Activated T-cell treated with anti-CD3 and anti-CD28 coated beads for 24 hours (primary cell): ENCODE data around the gene ASB7.
A peak's percentile ranks its signal among the peaks of the same experiment; 100 is the strongest.

Source experiments
- DNase-seq: peaks from one replicate; pipeline ENCODE4 v3.0.0-alpha.2; 2020; ENCODE audit warnings: low read depth

The ASB7 gene

GRCh38 chr15:100597862-100598261 is 4.5 kb upstream of the ASB7 start:
- DNase-seq: no peak

- no peak for DNase-seq
Measured at GRCh38 chr15:100598655-100599054, 3.7 kb upstream of the ASB7 start.

DNA sequence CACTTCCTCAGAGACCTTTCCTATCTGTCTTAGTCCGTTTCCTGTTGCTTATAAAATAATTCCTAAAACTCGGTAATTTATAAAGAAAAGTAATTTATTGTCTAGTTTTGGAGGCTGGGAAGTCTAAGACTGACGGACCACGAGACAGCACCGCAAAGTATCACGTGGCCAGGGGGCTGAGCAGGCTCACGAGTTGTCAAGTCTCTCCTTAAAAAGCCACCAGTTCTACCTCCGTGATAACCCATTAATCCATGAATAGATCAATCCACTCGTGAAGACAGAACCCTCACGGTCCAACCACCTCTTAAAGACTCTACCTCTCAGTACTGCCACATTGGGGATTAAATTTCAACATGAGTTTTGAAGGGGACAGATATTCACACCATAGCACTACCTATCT is 1.2 kb upstream of the ASB7 start:
- no peak for DNase-seq

GRCh38 chr15:100601617-100602063 is 749 bp upstream of the ASB7 start:
- no peak for DNase-seq

- peak; percentile 30 for DNase-seq
Measured at GRCh38 chr15:100602823-100603393, 519 bp downstream of the ASB7 start.

DNA sequence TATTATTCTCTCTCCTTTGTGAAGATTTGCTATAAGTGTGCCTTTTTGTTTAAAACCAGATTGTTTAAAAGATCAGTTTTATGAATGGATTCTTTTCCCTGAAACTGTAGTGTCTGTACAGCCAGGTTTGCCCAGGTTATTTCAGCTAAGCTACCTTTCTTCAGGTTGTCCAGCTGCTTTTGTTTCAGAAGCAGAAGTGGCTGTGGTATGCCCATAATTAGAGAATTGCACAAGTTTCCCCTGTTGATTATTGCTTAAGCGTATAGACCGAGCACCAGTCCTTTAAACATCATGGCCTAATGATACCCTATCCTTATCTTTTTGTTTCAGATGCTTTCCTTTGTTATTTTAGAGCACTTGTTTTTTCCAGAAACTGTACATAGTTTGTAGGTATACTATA is 10.2 kb downstream of the ASB7 start:
- no peak for DNase-seq

- DNase-seq: no peak
Measured at GRCh38 chr15:100613208-100613607, 10.8 kb downstream of the ASB7 start.

DNA sequence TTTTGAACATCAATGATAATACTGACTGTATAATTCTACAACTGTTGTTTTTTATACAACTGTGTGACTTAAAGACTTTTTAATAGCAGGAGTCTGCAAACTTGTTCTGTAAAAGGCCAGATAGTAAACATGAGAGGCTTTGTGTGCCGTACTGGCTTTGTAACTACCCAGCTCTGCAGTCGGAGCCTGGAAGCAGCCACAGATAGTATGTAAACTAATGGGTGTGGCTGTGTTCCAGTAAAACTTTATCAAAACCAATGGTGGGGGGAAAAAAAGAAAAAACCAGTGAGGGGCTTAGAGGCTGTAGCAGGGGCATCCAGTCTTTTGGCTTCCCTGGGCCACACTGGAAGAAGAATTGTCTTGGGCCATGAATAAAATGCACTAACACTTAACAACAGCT is 11.9 kb downstream of the ASB7 start:
- no peak for DNase-seq

DNA sequence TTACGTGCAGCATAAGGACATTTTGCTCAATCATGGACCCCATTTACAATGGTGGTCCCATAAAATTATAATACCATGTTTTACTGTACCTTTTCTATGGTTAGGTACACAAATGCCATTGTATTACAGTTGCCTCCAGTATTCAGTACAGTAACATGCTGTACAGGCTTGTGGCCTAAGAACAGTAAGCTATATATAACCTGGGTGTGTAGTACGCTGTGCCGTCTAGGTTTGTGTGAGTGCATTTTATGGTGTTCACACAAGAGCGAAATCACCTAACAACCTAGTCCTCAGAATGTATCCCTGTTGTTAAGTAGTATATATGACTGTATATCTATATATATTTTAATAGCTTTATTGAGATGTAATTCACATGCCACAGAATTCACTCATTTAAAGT is 12.5 kb downstream of the ASB7 start:
- no peak for DNase-seq

DNA sequence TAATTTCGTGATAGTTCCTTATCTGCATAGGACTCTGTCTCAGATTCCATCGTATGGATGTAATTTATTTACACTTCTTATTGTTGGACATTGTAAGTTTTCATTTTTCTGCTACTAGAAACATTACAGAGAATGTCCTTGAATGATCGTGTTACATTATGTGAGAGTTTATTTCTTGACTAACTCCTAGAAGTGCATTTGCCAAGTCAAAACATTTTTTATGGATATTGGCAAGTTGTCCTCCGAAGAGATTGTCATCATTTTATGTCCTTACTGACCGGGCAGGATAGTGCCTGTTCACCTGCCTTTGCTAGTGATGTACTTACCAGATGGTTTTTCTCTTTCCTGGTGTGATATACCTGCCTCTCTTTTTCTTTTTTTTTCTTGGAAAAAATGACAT is 13.4 kb downstream of the ASB7 start:
- DNase-seq: no peak

DNA sequence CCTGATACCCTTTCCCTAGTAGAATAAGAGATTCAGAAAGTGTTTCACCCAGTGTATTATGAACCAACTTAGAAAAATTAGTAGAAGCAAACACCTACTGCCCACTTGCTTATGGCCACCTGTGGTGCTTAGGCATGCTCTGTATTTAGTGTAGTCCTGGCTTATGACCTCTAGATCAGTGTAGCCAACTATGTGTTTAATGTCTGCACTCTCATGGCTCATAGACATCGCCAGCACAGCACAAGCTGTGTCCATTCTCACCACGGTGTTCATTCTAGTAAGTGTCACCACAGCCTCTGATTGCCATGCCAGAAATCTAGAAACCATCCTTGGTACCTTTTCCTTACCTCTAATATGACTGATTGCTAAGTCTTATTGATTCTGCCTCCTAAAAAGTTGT is 14.3 kb downstream of the ASB7 start:
- DNase-seq: no peak

DNA sequence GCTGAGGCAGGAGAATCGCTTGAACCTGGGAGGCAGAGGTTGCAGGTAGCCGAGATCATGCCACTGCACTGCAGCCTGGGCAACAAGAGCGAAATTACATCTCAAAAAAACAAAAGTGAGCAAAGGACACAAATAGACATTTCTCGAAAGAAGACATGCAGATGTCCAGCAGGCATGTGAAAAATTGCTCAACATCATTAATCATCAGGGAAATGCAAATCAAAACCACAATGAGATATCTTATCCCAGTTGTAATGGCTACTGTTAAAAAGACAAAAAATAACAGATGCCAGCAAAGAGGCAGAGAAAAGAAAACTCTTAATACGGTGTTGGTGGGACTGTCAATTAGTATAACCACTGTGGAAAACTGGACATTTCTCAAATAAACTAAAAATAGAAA is 20.9 kb downstream of the ASB7 start:
- no peak for DNase-seq

DNA sequence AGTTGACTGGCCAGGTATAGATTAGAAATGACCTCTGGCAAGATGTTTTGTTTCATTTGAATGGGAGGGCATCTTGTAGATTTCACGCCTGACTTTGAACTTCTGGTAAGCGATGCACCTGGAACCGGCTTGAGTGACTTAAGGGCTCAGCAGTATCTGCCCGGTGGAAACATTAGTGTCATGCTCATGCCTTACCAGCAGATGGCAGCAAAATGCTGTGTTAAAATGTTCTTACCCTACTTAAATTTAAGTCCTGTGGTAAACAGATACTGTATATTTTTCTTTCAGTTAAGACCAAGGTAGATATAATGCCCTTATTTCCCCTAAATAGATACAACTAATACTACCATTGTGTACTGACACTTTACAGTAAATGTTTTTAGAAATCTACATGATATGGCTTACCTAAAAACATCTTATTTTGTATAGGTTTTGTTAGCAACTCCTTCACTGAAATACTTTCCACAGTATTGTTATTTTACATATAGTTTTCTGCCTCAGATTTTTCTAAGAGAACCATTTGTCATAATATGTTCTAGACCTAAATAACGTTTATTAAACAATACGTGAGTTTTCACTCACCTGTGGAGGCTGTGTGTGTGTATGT is 25.5 kb downstream of the ASB7 start:
- peak; percentile 64 for DNase-seq

DNA sequence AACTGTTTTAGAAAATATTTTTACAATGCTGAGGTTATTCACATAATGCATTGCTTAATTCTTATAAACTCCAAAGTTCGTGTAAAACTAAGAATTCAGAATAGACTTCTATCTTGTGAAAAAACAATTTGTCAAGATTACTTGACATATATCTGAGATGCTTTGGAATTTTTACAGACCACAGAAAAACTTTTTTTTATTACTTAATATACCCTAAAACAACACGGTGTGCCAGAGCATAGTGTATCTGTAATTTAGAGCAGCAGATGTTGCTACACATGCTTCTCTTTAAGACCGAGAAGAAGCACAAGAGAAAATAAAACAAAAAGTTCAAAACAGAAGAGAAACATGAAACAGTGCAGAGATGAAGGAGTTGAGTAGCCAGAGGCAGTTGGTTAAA is 26.4 kb downstream of the ASB7 start:
- DNase-seq: no peak

DNA sequence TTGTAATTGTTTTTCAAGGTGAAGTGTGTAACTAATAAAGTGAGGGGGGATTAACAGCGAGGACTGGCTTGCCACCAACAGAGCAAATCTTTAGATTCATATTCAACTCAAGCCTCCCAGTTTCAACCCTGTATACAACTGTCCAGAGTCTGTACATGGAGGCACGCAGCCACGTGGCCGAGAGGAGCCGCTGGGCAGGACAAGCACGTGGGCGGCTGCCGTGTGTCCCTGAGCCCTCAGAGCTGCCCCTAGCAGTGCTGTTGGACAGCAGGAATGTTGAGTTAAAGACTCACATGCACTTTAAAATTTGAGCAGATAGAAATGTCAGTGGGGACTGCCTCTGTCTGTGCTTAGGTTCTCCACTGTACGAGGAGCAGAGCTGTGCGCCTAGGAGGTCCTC is 29.4 kb downstream of the ASB7 start:
- no peak for DNase-seq

- DNase-seq: no peak
Measured at GRCh38 chr15:100633763-100634075, 31.3 kb downstream of the ASB7 start.

GRCh38 chr15:100635406-100636071 is 33.1 kb downstream of the ASB7 start:
- DNase-seq: no peak

DNA sequence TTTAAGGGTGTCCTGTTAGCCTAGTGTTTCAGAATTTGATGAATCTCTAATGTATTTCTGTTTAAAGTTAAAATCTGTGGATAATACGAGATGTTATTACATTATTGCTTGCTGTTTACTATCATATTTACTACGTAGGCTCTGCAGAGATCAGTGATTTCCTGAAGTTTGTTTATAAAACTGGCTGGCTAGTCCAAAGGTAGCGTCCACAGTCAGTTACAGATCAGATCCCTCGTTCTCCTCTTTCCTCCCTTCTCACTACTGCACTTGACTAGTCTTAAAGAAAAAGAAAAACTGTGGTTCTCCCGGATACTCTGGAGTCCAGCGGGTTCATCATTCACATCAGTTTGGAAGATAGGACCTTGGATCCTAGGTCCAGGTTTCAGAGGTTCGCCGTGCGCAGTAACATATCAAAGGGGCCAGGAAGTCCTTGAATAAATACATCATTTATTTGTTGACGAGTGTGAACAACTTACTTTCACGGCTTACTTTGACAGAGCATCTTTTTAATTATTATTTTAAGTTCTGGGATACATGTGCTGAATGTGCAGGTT is 35.9 kb downstream of the ASB7 start:
- DNase-seq: no peak

DNA sequence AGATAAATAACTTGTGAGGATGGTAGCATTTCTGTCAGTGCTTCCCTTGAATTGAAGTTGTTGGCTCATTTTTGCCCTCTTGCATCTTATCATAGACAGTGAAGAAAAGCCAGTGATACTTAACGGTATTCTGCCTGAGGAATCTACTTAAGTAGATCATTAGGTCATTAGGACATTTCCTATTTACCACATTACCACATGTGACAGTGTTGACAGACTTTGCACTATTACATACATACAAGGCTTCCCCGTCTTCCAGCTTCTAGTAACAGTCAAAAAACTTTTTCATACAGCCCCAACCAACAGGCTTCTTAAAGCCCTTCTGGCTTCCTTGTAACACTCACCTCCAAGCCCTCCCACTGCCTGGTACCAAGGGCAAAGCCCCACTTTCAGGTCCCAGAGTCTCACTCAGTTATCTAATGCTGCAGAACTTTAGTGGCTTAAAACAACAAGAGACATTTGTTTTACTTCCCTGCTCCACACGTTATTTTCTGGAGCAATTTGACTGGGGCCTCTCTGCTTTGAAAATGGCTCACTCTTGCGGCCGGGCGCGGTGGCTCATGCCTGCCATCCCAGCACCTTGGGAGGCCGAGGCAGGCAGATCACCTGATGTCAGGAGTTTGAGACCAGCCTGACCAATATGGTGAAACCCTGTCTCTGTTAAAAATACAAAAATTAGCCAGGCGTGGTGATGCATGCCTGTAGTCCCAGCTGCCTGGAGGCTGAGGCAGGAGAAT is 40.0 kb downstream of the ASB7 start:
- no peak for DNase-seq

DNA sequence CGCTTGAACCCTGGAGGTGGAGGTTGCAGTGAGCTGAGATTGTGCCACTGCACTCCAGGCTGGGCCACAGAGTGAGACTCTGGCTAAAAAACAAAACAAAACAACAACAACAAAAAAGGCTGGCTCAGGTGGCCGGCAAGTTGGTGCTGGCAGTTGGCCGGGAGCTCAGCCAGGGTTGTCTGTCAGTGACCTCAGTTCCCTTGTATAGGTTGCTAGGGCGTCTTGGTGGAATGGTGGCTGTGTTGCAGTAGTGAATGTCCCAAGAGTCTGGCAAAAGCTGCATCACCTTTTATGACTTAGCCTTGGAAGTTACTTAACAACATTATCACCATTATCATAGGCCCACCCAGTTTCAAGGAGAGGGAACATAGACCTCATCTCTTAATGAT is 40.6 kb downstream of the ASB7 start:
- DNase-seq: no peak

- no peak for DNase-seq
Measured at GRCh38 chr15:100645671-100646070, 43.3 kb downstream of the ASB7 start.

GRCh38 chr15:100648951-100649350 is 46.6 kb downstream of the ASB7 start:
- no peak for DNase-seq

- DNase-seq: no peak
Measured at GRCh38 chr15:100650685-100651084, 48.3 kb downstream of the ASB7 start.
